Fibroblast of the aortic adventitia (primary cell): Measurements from ENCODE around the gene GYPC. TPM values are rescaled to one million over a fixed set of nuclear protein-coding genes. Genes with fewer than 3 reads are reported as not detected.

Experiments used
- DNase-seq: peaks from one replicate; pipeline ENCODE4 v3.0.0-alpha.2; 2010; ENCODE audit warnings: low read depth
- H3K4me3 ChIP-seq: 2 replicates; pipeline ENCODE4 v1.5.1; 2011; ENCODE audit warnings: low read depth, mild to moderate bottlenecking, control low read depth, low read length, moderate library complexity
- CTCF ChIP-seq: IDR thresholded peaks from 2 replicates; pipeline ENCODE4 v1.5.1; 2011; ENCODE audit warnings: mild to moderate bottlenecking, low read length, control low read depth, inconsistent platforms; ENCODE audit not compliant: insufficient read depth
- total RNA-seq: library from RNA; depleted of rRNA; stranded (reverse); fragments of >200 nt; gene quantifications from 2 replicates; pipeline ENCODE4 v1.2.3, GENCODE V29; 2012; ENCODE audit warnings: low replicate concordance

GYPC gene
- total RNA-seq, 1 donor, result 62.7 TPM

GRCh38 chr2:126665483-126665882 lies 9.5 kb downstream of the GYPC start:
- no peak for TF ChIP-seq CTCF
- H3K4me3 ChIP-seq, result no peak overlapping the region
- no peak for DNase-seq

GRCh38 chr2:126668254-126668653 lies 12.3 kb downstream of the GYPC start:
- no peak for DNase-seq
- no peak overlapping the region for H3K4me3 ChIP-seq

GRCh38 chr2:126669772-126670171 lies 13.8 kb downstream of the GYPC start:
- TF ChIP-seq CTCF, result no peak
- H3K4me3 ChIP-seq, result no peak overlapping the region
- DNase-seq, result peak; percentile 36

More at GRCh38 chr2:126668254-126668653, 12.3 kb downstream of the GYPC start:
- no peak for TF ChIP-seq CTCF

- no peak for TF ChIP-seq CTCF
- no peak overlapping the region for H3K4me3 ChIP-seq
- no peak for DNase-seq
Measured at GRCh38 chr2:126671488-126671887, 15.5 kb downstream of the GYPC start.

GRCh38 chr2:126672980-126673605 lies 17.1 kb downstream of the GYPC start:
- no peak overlapping the region for H3K4me3 ChIP-seq
- no peak for DNase-seq
- TF ChIP-seq CTCF, result no peak

GRCh38 chr2:126674075-126674744 lies 18.3 kb downstream of the GYPC start:
- DNase-seq, result no peak
- H3K4me3 ChIP-seq, result no peak overlapping the region
- TF ChIP-seq CTCF, result no peak

GRCh38 chr2:126675637-126676036 lies 19.7 kb downstream of the GYPC start:
- no peak for TF ChIP-seq CTCF
- H3K4me3 ChIP-seq, result no peak overlapping the region
- no peak for DNase-seq
